ENCODE data around the gene ARHGEF39.

- TF ChIP-seq CTCF (IDR thresholded peaks at IDR 0.05), result no peak
- TF ChIP-seq POLR2A (IDR thresholded peaks at IDR 0.05), result no peak
- no peak for TF ChIP-seq EP300 (IDR thresholded peaks at IDR 0.05)
- TF ChIP-seq POLR2AphosphoS5 (IDR thresholded peaks at IDR 0.05), result no peak
Observed at GRCh38 chr9:35636135-35636876, 28.7 kb downstream of the ARHGEF39 start.

Measured in sigmoid colon (tissue), 4 donors.